ENCODE measurements around the gene CYSRT1. TPM values are rescaled to one million over a fixed set of nuclear protein-coding genes. Genes with fewer than 3 reads are reported as not detected.

Gene CYSRT1
- total RNA-seq, 1 donor from 2014 or later: 1.3 TPM

DNA sequence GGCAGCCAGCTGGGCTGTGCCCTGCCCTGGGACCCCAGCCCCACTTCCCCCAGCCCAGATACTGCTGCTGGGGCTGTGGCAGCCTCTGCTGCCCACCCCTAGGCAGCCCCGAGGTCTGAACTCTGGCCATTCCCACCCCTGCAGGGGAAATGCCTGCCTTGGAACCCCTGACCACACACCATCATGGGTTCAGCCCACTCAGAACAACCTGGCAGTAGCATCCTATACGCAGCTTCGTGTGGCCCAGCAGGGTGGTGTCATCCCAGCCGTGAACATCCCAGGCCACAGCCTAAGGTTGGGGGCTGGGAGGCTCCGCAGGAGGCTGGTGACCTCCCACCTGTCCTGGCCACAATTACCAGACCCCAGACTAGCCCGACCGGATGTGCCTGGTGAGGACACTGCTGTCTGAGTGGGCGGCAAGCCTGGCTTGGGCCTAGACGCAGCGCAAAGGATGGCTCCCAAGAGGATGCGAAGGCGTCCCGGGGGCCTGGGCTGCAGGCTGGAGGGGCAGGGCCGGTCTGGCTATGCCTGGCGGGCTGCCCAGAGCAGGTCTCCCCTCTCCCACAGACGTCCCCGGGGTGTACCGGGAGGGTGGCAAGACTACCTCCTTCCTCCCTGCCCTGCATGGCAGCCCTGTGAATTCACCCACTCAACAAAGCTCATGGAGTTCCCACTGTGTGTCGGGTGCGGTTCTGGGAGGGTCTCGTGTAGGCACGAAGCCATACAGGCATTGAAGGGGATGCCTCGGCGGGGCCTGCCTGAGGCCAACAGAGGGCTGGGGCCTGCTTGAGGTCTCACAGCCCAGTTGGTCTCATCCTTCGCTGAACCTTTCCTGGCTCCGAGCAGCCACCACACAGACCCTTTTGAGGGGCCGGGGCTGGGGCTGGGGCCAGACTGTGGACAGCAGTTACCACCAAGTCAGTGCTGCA lies 4.3 kb downstream of the CYSRT1 start:
- Histone ChIP-seq H3K9ac (ENCODE audit: low read length) (no peak overlapping the region), H4K20me1 (ENCODE audit: insufficient read depth, low read length) (no peaks in the 10 kb centered on the region), H3K27me3 (ENCODE audit: insufficient read depth, low read length) (no peaks in the 10 kb centered on the region), H3K36me3 (ENCODE audit: insufficient read depth, low read length) (no peaks in the 10 kb centered on the region), H3K4me2 (ENCODE audit: low read length) (no peak overlapping the region), H3K9me3 (ENCODE audit: insufficient read depth, low read depth, low read length) (no peaks in the 10 kb centered on the region), H3K4me3 (ENCODE audit: insufficient read depth, low read depth, low read length) (no peak overlapping the region), H3K27ac (ENCODE audit: low read depth, low read length) (no peak overlapping the region), H3K79me2 (ENCODE audit: insufficient read depth, low read length) (no peaks in the 10 kb centered on the region), H2AFZ (ENCODE audit: low read depth, low read length) (no peak overlapping the region), H3K4me1 (ENCODE audit: insufficient read depth, low read length) (peaks cover 12% of the 10 kb centered on the region)
- H3K9me3 Mint-ChIP-seq (ENCODE audit: unreplicated experiment): no peaks in the 10 kb centered on the region
- FAIRE-seq (no peak), DNase-seq (ENCODE audit: low read depth) (no peak)
- TF ChIP-seq EZH2 (IDR thresholded peaks at IDR 0.05; ENCODE audit: insufficient read depth, low read length): no peak
- TF ChIP-seq, protein P1, sequence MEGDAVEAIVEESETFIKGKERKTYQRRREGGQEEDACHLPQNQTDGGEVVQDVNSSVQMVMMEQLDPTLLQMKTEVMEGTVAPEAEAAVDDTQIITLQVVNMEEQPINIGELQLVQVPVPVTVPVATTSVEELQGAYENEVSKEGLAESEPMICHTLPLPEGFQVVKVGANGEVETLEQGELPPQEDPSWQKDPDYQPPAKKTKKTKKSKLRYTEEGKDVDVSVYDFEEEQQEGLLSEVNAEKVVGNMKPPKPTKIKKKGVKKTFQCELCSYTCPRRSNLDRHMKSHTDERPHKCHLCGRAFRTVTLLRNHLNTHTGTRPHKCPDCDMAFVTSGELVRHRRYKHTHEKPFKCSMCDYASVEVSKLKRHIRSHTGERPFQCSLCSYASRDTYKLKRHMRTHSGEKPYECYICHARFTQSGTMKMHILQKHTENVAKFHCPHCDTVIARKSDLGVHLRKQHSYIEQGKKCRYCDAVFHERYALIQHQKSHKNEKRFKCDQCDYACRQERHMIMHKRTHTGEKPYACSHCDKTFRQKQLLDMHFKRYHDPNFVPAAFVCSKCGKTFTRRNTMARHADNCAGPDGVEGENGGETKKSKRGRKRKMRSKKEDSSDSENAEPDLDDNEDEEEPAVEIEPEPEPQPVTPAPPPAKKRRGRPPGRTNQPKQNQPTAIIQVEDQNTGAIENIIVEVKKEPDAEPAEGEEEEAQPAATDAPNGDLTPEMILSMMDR (IDR thresholded peaks at IDR 0.05; ENCODE audit: insufficient read depth, low read depth, low read length): no peak
- H3K4me1 Mint-ChIP-seq (ENCODE audit: low read depth, unreplicated experiment): peaks cover 4% of the 10 kb centered on the region
- no peak overlapping the region for H3K4me3 Mint-ChIP-seq (ENCODE audit: unreplicated experiment)
- no peak overlapping the region for H3K27ac Mint-ChIP-seq (ENCODE audit: unreplicated experiment)
- no peaks in the 10 kb centered on the region for H3K36me3 Mint-ChIP-seq (ENCODE audit: low read depth, unreplicated experiment)
- H3K27me3 Mint-ChIP-seq (ENCODE audit: low read depth, unreplicated experiment): no peaks in the 10 kb centered on the region

DNA sequence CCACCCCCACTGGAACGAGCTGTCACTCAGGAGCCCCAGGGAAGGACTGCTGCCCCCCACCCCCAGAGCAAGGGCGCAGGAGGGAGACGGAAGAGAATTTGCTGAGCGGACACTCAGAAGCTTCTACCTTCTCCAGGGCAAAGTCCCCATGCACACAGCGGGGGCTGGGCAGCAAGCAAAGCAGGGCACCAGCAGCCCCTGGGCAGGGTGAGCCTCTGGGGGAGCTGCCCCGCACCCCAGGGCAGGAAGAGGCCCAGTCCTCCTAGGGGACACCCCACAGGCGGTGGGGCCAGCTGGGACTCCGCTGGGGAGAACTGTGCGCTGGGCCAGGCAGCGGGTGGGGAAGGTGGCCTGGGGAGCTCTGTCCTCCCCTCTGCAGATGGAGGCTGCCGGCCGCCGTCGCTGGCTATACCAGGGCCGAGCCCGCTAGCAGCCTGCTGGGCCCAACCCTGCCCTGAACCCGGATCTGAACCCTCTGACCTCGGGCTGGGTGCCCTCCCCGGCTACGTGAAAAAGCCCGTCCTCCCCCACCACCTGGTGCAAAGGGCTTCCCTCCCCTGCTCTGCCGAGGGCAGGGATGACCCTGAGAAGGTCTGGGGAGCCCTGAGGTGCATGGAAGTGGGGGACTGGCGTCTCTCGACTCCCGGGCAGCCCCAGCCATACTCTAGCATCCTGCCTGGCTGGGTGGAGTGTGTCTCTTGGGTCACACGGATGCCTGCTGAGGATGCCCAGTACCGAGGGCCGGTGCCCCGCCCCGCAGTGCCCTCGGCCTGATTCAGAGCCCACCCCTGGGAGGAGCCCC lies 5.1 kb downstream of the CYSRT1 start:
- Mint-ChIP-seq H3K4me3 (ENCODE audit: unreplicated experiment) (no peak overlapping the region), H3K27ac (ENCODE audit: unreplicated experiment) (no peak overlapping the region), H3K36me3 (ENCODE audit: low read depth, unreplicated experiment) (no peaks in the 10 kb centered on the region), H3K27me3 (ENCODE audit: low read depth, unreplicated experiment) (no peaks in the 10 kb centered on the region), H3K4me1 (ENCODE audit: low read depth, unreplicated experiment) (peaks cover 4% of the 10 kb centered on the region), H3K9me3 (ENCODE audit: unreplicated experiment) (no peaks in the 10 kb centered on the region)
- Histone ChIP-seq H3K79me2 (ENCODE audit: insufficient read depth, low read length) (no peaks in the 10 kb centered on the region), H3K4me3 (ENCODE audit: insufficient read depth, low read depth, low read length) (no peak overlapping the region), H4K20me1 (ENCODE audit: insufficient read depth, low read length) (no peaks in the 10 kb centered on the region), H3K9ac (ENCODE audit: low read length) (no peak overlapping the region), H3K27me3 (ENCODE audit: insufficient read depth, low read length) (no peaks in the 10 kb centered on the region), H3K4me1 (ENCODE audit: insufficient read depth, low read length) (peaks cover 12% of the 10 kb centered on the region), H3K9me3 (ENCODE audit: insufficient read depth, low read depth, low read length) (no peaks in the 10 kb centered on the region), H3K36me3 (ENCODE audit: insufficient read depth, low read length) (no peaks in the 10 kb centered on the region), H2AFZ (ENCODE audit: low read depth, low read length) (no peak overlapping the region), H3K4me2 (ENCODE audit: low read length) (no peak overlapping the region), H3K27ac (ENCODE audit: low read depth, low read length) (no peak overlapping the region)
- TF ChIP-seq, protein P1 (IDR thresholded peaks at IDR 0.05; ENCODE audit: insufficient read depth, low read depth, low read length): no peak
- TF ChIP-seq EZH2 (IDR thresholded peaks at IDR 0.05; ENCODE audit: insufficient read depth, low read length): no peak
- FAIRE-seq (no peak), DNase-seq (ENCODE audit: low read depth) (no peak)
